Trophoblast cell (in vitro differentiated cells and primary cell): ENCODE data around the gene AHNAK2.

ENCODE experiments used
- DNase-seq, 2 donors: peaks; one replicate each; pipeline ENCODE4 v3.0.0-alpha.2; 2016
- H2AFZ ChIP-seq: 2 replicates; pipeline ENCODE4 v1.6.1; 2013; ENCODE audit warnings: low read length, moderate library complexity, mild to moderate bottlenecking; ENCODE audit not compliant: insufficient read depth, poor library complexity
- H2AK5ac ChIP-seq: 2 replicates; pipeline ENCODE4 v1.6.1; 2013; ENCODE audit warnings: mild to moderate bottlenecking, low read length
- H2BK120ac ChIP-seq: 2 replicates; pipeline ENCODE4 v1.6.1; 2013; ENCODE audit warnings: low read length, mild to moderate bottlenecking, moderate library complexity; ENCODE audit not compliant: insufficient read depth, poor library complexity
- H2BK12ac ChIP-seq: 2 replicates; pipeline ENCODE4 v1.6.1; 2013; ENCODE audit warnings: mild to moderate bottlenecking, low read length, moderate library complexity
- H2BK5ac ChIP-seq: 2 replicates; pipeline ENCODE4 v1.6.1; 2013; ENCODE audit warnings: low read length, low read depth, moderate library complexity, mild to moderate bottlenecking; ENCODE audit not compliant: poor library complexity
- H3K14ac ChIP-seq: 2 replicates; pipeline ENCODE4 v1.6.1; 2013; ENCODE audit warnings: mild to moderate bottlenecking, low read length
- H3K18ac ChIP-seq: 2 replicates; pipeline ENCODE4 v1.6.1; 2013; ENCODE audit warnings: mild to moderate bottlenecking, low read length
- H3K23ac ChIP-seq: 2 replicates; pipeline ENCODE4 v1.6.1; 2013; ENCODE audit warnings: low read length
- H3K27ac ChIP-seq: 2 replicates; pipeline ENCODE4 v1.5.1; 2013; ENCODE audit warnings: low read depth, mild to moderate bottlenecking, inconsistent platforms, low read length, moderate library complexity
- H3K27me3 ChIP-seq: 2 replicates; pipeline ENCODE4 v1.6.1; 2013; ENCODE audit warnings: inconsistent platforms, mild to moderate bottlenecking, low read length, moderate library complexity; ENCODE audit not compliant: insufficient read depth
- H3K36me3 ChIP-seq, 2 experiments: 1 replicate in 1 of 2; 2 replicates in 1 of 2; pipeline ENCODE4 v1.6.1; 2013; ENCODE audit warnings: low read length in 2 of 2, mild to moderate bottlenecking in 2 of 2, moderate library complexity in 1 of 2; ENCODE audit not compliant: insufficient read depth in 2 of 2, control insufficient read depth in 1 of 2
- H3K4ac ChIP-seq: 2 replicates; pipeline ENCODE4 v1.6.1; 2013; ENCODE audit warnings: low read depth, mild to moderate bottlenecking, low read length, moderate library complexity
- H3K4me1 ChIP-seq, 2 experiments: 1 replicate in 1 of 2; 2 replicates in 1 of 2; pipeline ENCODE4 v1.6.1; 2013; ENCODE audit warnings: low read length in 2 of 2, mild to moderate bottlenecking in 2 of 2, moderate library complexity in 1 of 2; ENCODE audit not compliant: insufficient read depth in 2 of 2, control insufficient read depth in 1 of 2
- H3K4me2 ChIP-seq: 2 replicates; pipeline ENCODE4 v1.6.1; 2013; ENCODE audit warnings: inconsistent platforms, mild to moderate bottlenecking, low read length, moderate library complexity
- H3K4me3 ChIP-seq: 2 replicates; pipeline ENCODE4 v1.5.1; 2013; ENCODE audit warnings: mild to moderate bottlenecking, low read depth, low read length, inconsistent platforms
- H3K79me1 ChIP-seq: one replicate; pipeline ENCODE4 v1.6.1; 2013; ENCODE audit warnings: low read length
- H3K79me2 ChIP-seq: 2 replicates; pipeline ENCODE4 v1.6.1; 2013; ENCODE audit warnings: low read length, mild to moderate bottlenecking; ENCODE audit not compliant: control insufficient read depth, insufficient read depth, poor library complexity
- H3K9ac ChIP-seq: 2 replicates; pipeline ENCODE4 v1.6.1; 2013; ENCODE audit warnings: mild to moderate bottlenecking, low read length
- H3K9me3 ChIP-seq: 2 replicates; pipeline ENCODE4 v1.6.1; 2013; ENCODE audit warnings: low read depth, mild to moderate bottlenecking, control low read depth, inconsistent platforms, low read length; ENCODE audit not compliant: insufficient read depth
- H4K12ac ChIP-seq: 2 replicates; pipeline ENCODE4 v1.6.1; 2013; ENCODE audit warnings: low read depth, mild to moderate bottlenecking, low read length, moderate library complexity
- H4K8ac ChIP-seq: 2 replicates; pipeline ENCODE4 v1.6.1; 2013; ENCODE audit warnings: low read depth, mild to moderate bottlenecking, low read length, moderate library complexity
- H4K91ac ChIP-seq: one replicate; pipeline ENCODE4 v1.6.1; 2013; ENCODE audit warnings: low read depth, mild to moderate bottlenecking, low read length, moderate library complexity
- WGBS: extraction: QIAGEN DNeasy Blood & Tissue Kit; methylation state at CpG from one replicate; pipeline ENCODE4 v1.1.7; 2013; ENCODE audit warnings: missing lambda C conversion rate; ENCODE audit not compliant: insufficient read length, insufficient coverage; ENCODE audit errors: extremely low coverage; 5-methylcytosine and 5-hydroxymethylcytosine counted together

Gene AHNAK2

GRCh38 chr14:104955396-104955770 is 22.8 kb downstream of the AHNAK2 start:
- Histone ChIP-seq H3K79me1 (no peaks in the 10 kb centered on the region), H3K23ac (no peak overlapping the region), H3K9me3 (peaks cover 2% of the 10 kb centered on the region), H3K4ac (no peak overlapping the region), H2BK5ac (no peak overlapping the region), H3K27me3 (no peaks in the 10 kb centered on the region), H2AFZ (no peak overlapping the region), H3K36me3 (no peaks in the 10 kb centered on the region), H3K18ac (no peak overlapping the region), H3K9ac (no peak overlapping the region), H4K12ac (no peak overlapping the region), H3K4me1 (no peaks in the 10 kb centered on the region), H3K14ac (no peak overlapping the region), H3K27ac (no peak overlapping the region), H4K91ac (no peak overlapping the region), H2BK12ac (no peak overlapping the region), H2BK120ac (no peak overlapping the region), H3K4me3 (no peak overlapping the region), H3K4me2 (no peak overlapping the region), H2AK5ac (no peak overlapping the region), H4K8ac (no peak overlapping the region), H3K79me2 (no peaks in the 10 kb centered on the region)
- WGBS = no CpG with 5 or more reads among the region's 3 CpGs
- no peak for DNase-seq

GRCh38 chr14:104954746-104955395 is 23.3 kb downstream of the AHNAK2 start:
- no peak overlapping the region for H3K23ac ChIP-seq
- WGBS = no CpG with 5 or more reads among the region's 13 CpGs
- no peak overlapping the region for H2BK12ac ChIP-seq
- H3K27me3 ChIP-seq = no peaks in the 10 kb centered on the region
- H4K8ac ChIP-seq = no peak overlapping the region
- H2AK5ac ChIP-seq = no peak overlapping the region
- no peak overlapping the region for H3K4me2 ChIP-seq
- no peak overlapping the region for H3K4me3 ChIP-seq
- no peaks in the 10 kb centered on the region for H3K4me1 ChIP-seq
- no peak overlapping the region for H3K27ac ChIP-seq
- no peaks in the 10 kb centered on the region for H3K79me1 ChIP-seq
- H3K18ac ChIP-seq = no peak overlapping the region
- peaks cover 6% of the 10 kb centered on the region for H3K9me3 ChIP-seq
- H3K79me2 ChIP-seq = no peaks in the 10 kb centered on the region
- H3K4ac ChIP-seq = no peak overlapping the region
- no peak overlapping the region for H2BK120ac ChIP-seq
- H3K9ac ChIP-seq = no peak overlapping the region
- no peaks in the 10 kb centered on the region for H3K36me3 ChIP-seq
- no peak overlapping the region for H4K12ac ChIP-seq
- no peak overlapping the region for H3K14ac ChIP-seq
- no peak overlapping the region for H2AFZ ChIP-seq
- no peak overlapping the region for H2BK5ac ChIP-seq
- H4K91ac ChIP-seq = no peak overlapping the region
- no peak for DNase-seq

GRCh38 chr14:104953896-104954656 is 24.1 kb downstream of the AHNAK2 start:
- WGBS = no CpG with 5 or more reads among the region's 26 CpGs
- no peak overlapping the region for H3K4me3 ChIP-seq
- H4K91ac ChIP-seq = no peak overlapping the region
- H4K8ac ChIP-seq = no peak overlapping the region
- H2AK5ac ChIP-seq = no peak overlapping the region
- DNase-seq = no peak
- no peak overlapping the region for H3K4me2 ChIP-seq
- H3K36me3 ChIP-seq = no peaks in the 10 kb centered on the region
- peaks cover 11% of the 10 kb centered on the region for H3K9me3 ChIP-seq
- no peak overlapping the region for H2AFZ ChIP-seq
- H3K18ac ChIP-seq = no peak overlapping the region
- H3K79me1 ChIP-seq = no peaks in the 10 kb centered on the region
- no peaks in the 10 kb centered on the region for H3K79me2 ChIP-seq
- no peak overlapping the region for H2BK12ac ChIP-seq
- no peaks in the 10 kb centered on the region for H3K4me1 ChIP-seq
- H3K4ac ChIP-seq = no peak overlapping the region
- no peak overlapping the region for H2BK5ac ChIP-seq
- no peak overlapping the region for H3K23ac ChIP-seq
- no peak overlapping the region for H3K14ac ChIP-seq
- no peak overlapping the region for H4K12ac ChIP-seq
- H2BK120ac ChIP-seq = no peak overlapping the region
- H3K27me3 ChIP-seq = no peaks in the 10 kb centered on the region
- no peak overlapping the region for H3K9ac ChIP-seq
- H3K27ac ChIP-seq = no peak overlapping the region

DNA sequence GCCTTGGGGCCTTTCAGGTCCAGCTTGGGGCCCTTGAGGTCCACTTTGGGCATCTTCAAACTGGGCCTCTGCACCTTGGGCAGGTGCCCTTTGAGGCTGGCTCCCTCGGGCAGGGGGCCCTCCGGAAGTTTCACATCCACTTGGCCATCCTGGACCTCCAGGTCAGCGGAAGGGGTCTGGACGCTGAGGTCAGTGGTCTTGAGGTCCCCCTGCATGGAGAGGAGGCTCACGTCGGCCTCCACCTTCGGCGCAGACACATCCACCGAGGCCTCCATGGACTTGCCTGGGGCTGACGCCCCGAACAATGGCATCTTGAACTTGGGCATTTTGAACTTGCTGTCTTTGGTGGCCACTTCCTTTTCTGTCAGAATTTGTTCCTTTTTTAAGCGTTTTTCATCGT is 25.1 kb downstream of the AHNAK2 start:
- Histone ChIP-seq H3K4me1 (no peaks in the 10 kb centered on the region), H3K9ac (no peak overlapping the region), H3K79me2 (no peaks in the 10 kb centered on the region), H3K79me1 (no peaks in the 10 kb centered on the region), H3K4me3 (no peak overlapping the region), H3K4ac (no peak overlapping the region), H4K91ac (no peak overlapping the region), H3K18ac (no peak overlapping the region), H3K27me3 (no peaks in the 10 kb centered on the region), H2AK5ac (no peak overlapping the region), H3K27ac (no peak overlapping the region), H4K12ac (no peak overlapping the region), H3K23ac (no peak overlapping the region), H3K36me3 (no peaks in the 10 kb centered on the region), H2BK120ac (no peak overlapping the region), H4K8ac (no peak overlapping the region), H2AFZ (no peak overlapping the region), H3K4me2 (no peak overlapping the region), H2BK12ac (no peak overlapping the region), H2BK5ac (no peak overlapping the region), H3K14ac (no peak overlapping the region), H3K9me3 (peaks cover 15% of the 10 kb centered on the region)
- no CpG with 5 or more reads among the region's 13 CpGs for WGBS
- DNase-seq = no peak
